GM18511 (cell line): Measurements from ENCODE around the gene UST.
"Not testable (repeated sequence)": the region's sequence is repeated elsewhere in the genome, so short reads cannot be mapped to it uniquely, and the experiment has no call there.

Source experiments
- ATAC-seq: cut with Tn5 transposase; IDR thresholded peaks from one replicate; pipeline ENCODE4 v1.9.1; 2021; ENCODE audit warnings: mild to moderate bottlenecking, moderate library complexity; ENCODE audit not compliant: unreplicated experiment

The UST gene

DNA sequence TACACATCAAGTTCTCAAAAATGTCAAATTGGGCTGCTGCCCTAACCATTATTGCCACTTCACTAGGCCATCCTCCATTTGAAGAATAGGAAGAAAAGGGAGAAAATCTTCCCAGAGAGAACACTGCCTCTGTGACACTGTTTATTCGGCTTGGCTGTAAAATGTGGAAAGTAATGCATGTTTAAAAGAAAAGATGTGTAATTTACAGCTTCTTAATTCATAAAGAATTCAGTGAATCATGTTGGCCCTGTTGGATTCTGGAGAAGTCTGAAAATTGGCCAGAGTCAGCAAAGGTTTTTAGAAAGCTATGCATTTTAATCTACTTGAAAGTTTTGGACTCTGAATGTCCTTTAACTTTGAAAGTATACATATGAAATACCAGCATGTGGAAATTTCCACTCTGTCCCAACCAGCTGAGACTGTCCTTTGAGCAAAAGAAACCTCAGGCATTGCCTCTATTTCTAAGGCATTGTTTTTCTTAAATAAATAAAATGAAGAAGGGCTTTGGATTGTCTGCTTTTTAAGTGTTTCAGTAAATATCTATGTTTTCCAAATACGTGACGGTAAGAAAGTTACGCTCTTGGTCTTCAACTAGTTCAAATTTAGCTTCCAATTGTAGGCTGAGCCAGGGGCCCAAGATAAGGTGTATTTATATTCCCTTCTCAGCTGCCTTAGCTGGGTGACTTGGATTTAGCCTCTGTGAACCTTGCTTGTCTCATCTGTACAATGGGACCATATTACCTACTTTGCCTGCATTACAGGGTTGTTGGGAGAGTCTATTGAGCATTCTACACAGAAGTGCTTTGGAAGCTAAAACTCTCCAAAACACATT lies 222.2 kb downstream of the UST start:
- ATAC-seq = no peak

DNA sequence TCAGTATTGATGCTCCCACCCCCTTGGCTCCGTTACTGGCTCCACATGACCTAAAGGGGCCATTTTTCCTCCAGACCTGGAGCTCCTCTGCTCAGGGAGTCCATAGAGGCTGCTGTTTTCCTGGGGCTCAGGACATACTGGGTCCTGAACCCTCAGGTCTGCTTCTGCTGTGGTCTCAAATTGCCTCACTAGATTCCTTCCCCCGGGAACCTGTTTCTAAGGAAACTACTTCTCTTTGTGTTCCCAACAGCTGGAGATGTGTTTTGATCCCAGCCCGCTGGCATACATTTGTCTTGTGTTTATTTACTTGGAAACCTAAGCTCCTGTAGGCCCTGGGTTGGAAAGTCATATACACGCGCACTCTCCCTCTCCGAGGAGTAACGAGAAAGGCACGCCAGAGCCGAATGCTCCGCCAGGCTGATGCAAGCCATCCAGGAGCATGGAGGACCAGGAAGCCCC lies 222.8 kb downstream of the UST start:
- no peak for ATAC-seq

DNA sequence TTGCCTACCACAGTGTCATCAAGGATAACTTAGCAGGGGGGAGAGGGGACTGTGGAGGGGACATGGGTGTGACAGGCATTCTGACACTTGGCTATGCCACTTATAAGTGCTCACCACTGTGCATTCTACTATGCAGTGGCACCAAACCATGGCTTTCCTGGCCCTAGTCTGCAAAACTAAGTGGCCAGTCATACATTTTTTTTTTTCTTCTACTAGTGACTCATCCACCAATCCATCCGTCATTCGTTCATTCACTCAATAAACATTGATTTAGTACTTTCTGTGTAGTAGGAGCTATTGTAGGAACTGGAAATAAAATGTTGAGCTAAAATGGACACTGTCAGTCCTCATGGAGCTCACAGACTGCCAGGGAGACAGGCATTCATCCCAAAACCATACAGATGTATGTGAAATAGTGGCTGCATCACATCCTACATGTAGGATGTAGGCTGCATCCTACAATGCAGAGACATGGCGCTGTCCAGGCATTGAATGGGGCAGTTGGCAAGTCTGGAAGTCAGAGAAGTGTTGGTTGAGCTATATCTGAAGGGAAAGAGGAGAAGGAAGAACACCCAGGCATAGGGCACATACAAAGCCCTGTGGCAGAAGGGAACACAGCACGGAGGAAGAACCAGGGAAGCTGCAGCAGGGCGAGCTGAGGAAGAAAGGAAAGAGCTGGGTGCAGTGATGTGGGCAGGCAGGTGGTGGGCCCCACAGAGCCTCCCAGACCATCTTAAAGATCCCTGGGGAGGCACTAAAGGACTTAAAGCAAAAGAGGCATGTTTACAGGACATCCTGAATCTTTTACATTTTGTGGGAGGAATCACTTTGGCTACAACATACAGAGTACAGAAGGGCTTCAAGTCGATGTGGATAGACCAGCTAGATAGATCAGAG lies 224.4 kb downstream of the UST start:
- ATAC-seq = no peak

DNA sequence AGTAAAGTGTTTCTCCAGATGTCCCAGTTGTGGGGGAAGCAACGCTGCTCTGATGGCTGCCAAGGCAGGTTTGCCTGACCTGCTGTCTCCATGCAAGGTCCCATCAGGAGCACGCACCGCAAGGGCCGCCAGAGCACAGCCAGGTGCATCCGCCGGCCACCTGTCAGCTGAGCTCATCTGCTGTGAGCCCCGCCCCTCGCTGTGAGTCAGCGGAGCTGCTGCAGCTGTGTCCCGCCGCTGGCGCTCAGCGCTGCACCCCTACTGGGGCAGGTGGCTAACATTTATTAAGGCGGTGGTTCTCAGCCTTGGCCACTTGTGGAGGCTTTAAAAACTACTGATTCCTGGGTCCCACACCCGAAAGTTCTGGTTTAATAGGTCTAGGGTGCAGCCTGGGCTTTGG lies 225.7 kb downstream of the UST start:
- ATAC-seq = no peak

DNA sequence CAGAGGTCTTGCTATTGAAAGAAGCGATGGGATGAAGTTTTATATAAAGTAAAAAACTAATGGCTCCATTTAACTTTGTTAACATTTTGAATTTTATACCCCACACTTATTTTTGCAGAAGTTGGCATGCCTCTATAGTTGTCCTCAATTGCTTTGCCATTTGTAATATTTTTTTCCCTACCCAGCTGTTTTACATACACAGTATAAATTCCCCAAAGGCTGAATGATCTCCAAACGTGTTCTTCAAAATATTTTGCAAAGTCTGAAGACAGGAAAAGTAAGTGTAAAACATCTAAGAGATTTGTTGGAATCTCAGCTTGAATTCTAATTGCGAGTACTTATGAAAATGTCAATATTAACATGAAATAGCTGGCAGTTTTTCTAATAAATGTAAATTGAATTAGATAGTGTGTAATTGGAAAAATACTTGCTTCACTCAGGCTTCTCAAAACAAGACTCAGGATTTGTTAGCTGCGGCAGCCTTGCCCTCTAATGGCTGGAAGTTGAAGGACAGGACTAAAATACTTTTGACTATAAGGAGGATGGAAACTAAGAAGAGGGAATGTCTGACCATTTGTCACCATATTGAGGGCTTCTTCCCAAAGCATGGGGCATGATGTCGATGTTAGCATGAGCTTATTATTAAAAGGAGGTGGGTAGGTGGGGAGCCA lies 226.8 kb downstream of the UST start:
- ATAC-seq = no peak

DNA sequence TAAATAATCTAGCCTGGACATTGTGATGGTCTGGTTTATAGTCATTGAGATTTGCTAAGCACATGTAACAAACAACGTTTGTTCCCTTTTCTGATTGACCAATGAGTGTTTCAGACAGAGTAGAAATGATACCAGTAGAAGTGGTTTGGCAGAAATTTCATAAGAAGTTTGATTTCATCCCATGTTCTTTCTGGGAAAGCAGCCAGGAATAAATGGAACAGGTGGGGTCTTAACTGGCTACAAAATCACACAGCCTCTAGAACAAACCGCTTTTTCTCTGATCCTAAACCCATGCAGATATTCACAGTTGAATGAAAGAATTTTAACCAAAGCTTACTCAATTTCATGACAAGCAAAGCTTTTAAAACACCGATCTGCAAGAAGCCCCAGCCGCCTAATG lies 227.5 kb downstream of the UST start:
- ATAC-seq = no peak

DNA sequence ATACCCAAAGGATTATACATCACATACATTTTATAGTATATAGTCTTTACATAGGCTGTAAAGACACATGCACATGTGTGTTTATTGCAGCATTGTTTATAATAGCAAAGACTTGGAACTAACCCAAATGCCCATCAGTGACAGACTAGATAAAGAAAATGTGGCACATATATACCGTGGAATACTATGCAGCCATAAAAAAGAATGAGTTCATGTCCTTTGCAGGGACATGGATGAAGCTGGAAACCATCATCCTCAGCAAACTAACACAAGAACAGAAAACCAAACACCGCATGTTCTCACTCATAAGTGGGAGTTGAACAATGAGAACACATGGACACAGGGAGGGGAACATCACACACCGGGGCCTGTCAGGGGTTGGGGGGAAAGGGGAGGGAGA lies 231.5 kb downstream of the UST start:
- not testable (repeated sequence) for ATAC-seq

DNA sequence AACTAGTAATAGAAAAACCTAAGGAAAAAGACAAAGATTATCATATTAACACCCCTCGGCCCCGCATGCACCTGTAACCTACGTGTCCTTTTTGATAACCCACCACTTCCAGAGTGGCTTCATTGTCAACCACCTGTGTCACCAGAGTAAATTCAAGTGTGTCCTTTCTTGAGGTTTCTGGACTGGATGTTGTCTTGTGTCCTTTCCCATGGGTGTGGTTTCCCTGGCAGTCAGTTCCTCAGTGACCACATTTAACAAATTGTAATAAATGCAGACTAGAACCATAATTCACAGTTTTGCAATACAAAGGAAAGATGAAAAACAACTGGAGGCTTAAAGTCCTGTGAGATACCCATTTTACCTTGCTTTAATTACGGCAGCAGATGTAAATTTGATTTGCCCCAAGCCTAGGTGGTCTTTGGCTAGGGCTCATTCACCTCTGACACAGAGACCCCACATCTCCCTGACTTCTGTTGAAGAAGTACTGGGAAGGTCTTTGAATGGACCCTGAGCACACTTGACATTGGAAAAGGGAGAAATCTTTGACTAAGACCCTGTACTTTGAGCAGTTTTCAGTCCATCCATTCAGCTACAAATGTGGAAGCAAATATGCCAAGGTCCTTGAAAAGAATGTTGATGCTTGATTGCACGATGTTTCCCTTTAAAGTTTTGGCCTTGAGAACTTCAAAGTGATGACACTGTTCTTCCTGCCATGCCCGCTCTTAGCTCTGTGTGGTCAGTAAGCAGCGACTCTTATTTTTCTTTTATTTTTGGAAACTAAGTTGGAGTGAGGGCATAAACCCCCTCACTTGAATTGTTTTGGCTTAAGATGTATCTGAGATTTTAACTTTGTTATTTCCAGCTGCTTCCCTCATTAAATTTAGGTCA lies 232.4 kb downstream of the UST start:
- ATAC-seq = no peak

DNA sequence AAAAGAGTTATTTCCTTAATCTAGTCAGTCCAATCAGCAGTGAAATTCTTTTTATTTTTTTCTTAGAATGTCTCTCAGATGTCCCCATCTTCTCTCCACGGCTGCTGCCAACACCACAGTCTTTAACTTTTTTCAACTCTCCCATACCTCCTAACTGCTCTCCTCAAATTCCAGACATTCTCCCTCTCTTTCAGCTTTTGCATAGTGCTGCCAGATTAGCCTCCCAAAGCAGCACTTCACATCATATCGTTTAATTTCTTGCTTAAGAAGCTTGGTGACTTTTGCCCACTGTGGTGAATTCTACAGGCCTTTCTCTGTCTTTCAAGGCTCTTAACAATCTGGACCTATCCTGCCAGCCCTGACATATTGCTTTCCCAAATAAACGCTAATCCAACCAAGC lies 233.4 kb downstream of the UST start:
- no peak for ATAC-seq

DNA sequence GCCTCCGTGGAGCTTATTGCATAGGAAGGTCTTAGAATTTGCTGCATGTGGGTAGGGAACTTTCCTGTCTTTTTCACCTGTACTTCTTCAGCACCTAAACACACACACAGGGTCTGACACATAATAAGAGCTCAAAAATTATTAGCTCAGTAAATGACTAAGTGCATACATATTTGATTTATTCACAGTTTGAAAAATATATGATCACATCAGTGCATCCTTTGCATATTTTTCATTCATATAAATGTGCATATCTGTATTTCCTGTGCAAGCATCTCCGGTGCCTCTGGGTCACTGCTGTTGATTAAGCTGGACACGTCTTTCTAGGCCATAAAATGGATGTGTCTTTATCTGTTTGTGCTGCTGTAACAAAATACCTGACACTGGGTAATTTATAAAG lies 234.7 kb downstream of the UST start:
- ATAC-seq = no peak

DNA sequence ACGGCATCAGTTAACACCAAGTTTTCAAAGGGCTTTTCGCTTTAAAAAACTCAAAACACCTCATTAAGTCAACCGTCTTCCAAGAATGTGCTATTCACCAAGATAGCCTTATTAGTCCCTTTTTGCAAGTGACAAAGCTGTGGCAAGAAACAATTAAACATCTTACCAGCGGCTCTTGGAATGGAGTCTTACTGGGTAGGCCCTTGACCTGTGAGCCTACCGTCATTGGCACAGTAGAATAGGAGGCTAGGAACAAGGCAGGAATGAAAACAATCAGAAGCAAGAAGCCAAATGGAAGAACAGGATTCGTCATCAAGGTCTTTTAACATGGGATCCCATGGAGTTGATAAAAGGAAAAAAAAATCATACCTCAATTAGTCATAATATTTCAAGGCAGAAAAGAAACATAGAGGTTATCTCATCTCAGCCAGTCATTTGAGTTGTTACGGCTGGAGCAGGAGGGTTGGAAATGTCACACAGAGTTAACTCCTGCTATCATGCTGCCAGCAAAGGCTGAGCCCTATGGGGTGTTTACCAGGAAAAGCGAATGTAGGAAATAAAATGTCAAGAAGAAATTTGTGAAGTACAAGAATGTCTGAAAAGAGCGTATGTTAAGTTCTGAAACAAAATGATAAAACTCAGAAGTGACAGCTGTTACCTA lies 236.4 kb downstream of the UST start:
- ATAC-seq = no peak

DNA sequence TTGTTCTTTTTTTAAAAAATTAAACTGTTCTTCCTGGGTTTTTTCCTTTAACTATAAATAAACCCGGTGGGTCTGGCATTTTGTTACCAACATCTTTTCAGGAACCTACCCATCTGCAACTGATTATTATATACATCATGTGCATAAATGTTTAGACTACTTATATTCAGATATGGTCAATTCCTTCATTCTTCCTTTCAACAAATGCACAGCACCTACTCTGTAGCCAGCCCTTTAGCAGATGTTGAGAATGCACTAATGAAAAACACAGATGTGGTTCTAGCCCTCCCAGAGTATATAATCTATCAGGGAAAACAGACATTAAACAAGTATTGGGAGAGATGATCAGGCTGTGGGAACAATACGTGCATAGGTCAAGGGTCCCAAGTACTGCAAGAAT lies 237.1 kb downstream of the UST start:
- ATAC-seq = no peak

DNA sequence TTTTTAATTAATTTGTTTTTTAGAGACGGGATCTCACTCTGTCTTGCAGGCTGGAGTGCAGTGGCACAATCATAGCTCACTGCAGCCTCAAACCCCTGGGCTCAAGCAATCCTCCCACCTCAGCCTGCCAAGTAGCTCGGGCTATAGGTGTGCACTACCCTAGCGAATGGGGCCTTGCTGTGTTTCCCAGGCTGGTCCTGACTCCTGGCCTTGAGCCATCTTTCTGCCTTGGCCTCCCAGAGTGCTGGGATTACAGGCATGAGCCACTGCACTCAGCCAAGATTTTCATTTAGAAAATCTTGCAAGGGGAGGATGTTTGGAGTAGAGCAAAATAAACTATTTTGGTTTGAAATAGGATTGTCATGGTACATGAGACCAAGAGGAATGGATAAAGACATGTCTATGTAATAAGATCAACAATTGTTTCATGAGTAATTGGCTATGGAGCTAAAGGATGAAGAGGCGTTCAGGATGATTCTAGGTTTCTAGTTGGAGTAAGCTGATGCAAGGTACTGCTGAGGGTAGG lies 237.8 kb downstream of the UST start:
- ATAC-seq = no peak

DNA sequence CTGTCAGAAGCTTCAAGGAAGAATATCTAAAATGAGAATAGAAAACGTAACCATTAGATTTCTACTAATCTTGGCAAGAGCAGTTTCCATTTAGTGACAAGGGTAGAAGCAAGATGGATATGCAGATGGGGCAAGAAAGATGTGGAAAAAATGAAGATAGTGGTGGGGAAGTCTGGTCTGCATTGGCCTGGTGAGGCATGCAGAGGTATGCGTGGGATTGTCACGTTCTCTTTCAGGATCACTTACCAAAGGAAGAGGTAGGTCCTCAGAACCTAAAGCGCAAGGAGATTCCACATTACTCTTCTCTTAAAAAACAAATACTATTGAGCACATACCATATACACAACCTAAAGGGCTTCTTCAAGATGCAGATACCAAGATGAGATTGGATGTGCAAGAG lies 238.7 kb downstream of the UST start:
- ATAC-seq = no peak

DNA sequence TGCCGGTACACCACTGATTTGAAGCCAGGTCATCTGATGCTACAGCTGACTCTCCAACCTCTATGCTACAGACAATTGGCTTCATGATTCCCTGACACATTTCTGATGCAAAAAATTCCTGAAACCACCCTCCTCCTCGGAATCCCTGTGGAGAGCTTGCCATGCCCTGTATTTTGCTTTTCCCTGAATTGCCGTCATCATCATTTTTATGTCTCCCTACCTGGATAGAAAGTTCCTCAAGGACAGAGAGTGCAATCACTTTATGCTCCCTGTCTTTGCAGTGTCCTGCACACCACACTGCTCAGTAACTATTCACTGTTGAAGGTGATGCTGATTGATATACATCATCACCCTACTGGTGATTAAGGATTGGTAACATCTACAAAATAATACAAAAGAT lies 239.8 kb downstream of the UST start:
- no peak for ATAC-seq

DNA sequence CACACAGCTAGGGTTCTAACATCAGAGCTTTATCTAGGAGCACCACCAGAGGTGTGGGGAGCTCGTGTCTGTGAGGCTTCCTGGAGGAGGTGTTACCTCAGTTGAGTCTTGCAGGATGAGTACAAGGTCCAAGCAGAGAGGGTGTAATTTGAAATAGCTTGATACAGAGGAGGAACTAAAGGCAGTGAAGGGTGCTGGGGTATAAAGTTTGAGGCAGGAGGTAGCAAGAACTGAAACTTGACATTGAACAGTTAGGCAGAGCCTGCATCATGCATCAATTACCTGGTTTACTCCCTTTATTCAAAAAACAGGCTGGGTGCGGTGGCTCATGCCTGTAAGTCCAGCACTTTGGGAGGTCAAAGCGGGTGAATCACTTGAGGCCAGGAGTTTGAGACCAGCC lies 241.2 kb downstream of the UST start:
- no peak for ATAC-seq

DNA sequence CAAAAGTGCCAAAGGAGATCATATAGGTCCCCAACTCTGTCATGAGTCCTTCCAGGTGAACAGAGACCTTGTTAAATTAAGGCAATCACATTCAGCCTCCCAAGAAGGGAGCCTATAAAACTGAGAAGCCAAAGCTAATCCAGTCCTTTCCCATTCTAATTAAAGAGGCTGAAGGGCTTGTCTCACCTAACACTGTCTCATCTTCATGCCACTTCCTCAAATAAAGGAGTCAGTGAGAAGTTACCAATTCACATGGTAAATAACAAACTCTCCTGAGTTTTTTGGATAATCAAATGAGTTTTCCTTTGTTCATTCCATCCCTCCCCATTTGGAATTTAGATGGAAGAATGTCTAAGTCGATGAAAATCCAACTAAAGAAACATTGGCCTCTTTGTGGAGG lies 242.8 kb downstream of the UST start:
- no peak for ATAC-seq

DNA sequence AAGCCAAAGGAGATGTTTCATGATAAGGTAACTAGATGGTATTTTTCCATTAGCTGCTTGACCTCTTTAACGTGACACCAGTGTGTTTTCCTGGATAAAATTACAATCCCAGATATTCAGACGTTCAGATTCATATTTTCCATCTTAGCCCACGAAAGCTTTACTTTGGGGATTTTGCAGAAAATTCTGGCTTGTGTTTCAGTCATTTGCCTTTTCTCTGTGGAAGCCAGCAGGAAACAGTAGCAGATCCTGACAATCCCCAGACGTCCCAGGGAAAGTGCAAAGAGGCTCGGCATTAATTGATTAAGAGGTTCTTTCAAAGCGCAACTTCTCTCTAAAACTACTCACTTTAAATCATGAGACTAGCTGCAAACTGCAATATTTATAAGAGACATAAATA lies 243.6 kb downstream of the UST start:
- no peak for ATAC-seq

DNA sequence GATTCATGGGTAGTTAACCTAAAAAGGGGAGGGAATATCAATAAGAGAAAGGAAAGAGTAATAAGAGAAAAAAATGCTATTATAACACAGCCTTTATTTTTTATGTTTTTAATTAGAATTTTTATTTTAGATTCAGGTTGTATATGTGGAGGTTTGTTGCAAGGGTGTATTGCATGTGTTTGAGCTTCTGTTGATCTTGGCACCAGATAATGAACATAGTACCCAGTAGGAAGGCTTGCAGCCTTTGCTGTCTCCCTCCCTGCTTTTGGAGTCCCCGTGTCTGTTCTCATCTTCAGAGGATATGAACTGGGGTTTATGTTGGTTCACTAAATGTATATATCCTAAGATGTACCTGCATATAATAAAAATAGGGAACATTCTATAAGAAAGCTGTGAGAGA lies 250.0 kb downstream of the UST start:
- ATAC-seq = no peak

DNA sequence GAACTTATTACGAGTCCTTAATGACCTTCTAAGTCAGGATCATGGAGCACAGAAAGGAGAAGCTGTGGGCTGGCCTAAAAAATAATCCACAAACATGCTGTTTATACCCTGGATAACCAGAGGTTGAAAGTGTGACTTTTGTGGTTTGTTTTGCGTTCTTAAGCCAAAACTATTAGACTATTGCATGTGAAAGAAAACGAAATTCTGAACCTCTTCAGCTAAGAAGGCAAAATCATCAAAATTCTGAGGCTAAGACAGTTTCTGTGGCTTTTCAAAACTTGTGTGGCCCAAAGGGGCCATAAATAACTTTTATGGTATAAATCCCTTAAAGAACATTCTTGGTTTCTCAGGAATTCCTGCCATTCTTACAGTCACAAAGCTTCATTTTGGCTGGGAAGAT lies 251.0 kb downstream of the UST start:
- ATAC-seq = no peak
